CD8-positive, alpha-beta memory T cell (primary cell): Measurements from ENCODE around the gene CELSR2. TPM values are rescaled to one million over a fixed set of nuclear protein-coding genes. Genes with fewer than 3 reads are reported as not detected.

ENCODE experiments used
- CTCF ChIA-PET: fragments of 350-600 bp; sonication (Branson Sonifier 250); formaldehyde crosslinking; loops from one replicate; lab custom pipeline; 2021; ENCODE audit warnings: antibody characterized with exemption; lab: Charles Lee
- POLR2A ChIA-PET: fragments of 350-600 bp; sonication (Branson Sonifier 250); formaldehyde crosslinking; loops from one replicate; lab custom pipeline; 2021; ENCODE audit warnings: antibody characterized with exemption; lab: Charles Lee
- DNase-seq, 5 donors: peaks; one replicate each; pipeline versions ENCODE4 v3.0.0 to v3.0.0-alpha.2; 2020 to 2022; ENCODE audit warnings: mixed read lengths in 1 of 5
- H3K27ac ChIP-seq: one replicate; pipeline ENCODE4 v1.7.0; 2013; ENCODE audit warnings: low read depth, mild to moderate bottlenecking, low read length, moderate library complexity
- H3K27me3 ChIP-seq: 2 replicates; pipeline ENCODE4 v1.7.0; 2013; ENCODE audit warnings: low read length, mild to moderate bottlenecking; ENCODE audit not compliant: insufficient read depth, poor library complexity, severe bottlenecking
- H3K36me3 ChIP-seq: 2 replicates; pipeline ENCODE4 v1.7.0; 2013; ENCODE audit warnings: mild to moderate bottlenecking, low read length, moderate library complexity; ENCODE audit not compliant: insufficient read depth
- H3K4me1 ChIP-seq: 2 replicates; pipeline ENCODE4 v1.7.0; 2013; ENCODE audit warnings: mild to moderate bottlenecking, low read length, moderate library complexity; ENCODE audit not compliant: insufficient read depth
- H3K4me3 ChIP-seq: 2 replicates; pipeline ENCODE4 v1.7.0; 2013; ENCODE audit warnings: mild to moderate bottlenecking, low read length
- H3K9me3 ChIP-seq: 2 replicates; pipeline ENCODE4 v1.7.0; 2013; ENCODE audit warnings: mild to moderate bottlenecking, low read length
- H3K27ac Mint-ChIP-seq, 8 donors: one replicate each; pipeline ENCODE4 v1.8.0; 2020 to 2021; ENCODE audit warnings: mixed read lengths in 8 of 8, mild to moderate bottlenecking in 6 of 8, inconsistent platforms in 3 of 8, moderate library complexity in 3 of 8
- H3K27me3 Mint-ChIP-seq, 2 donors: one replicate each; pipeline ENCODE4 v1.8.0; 2020 to 2021; ENCODE audit warnings: mixed read lengths in 2 of 2, mild to moderate bottlenecking in 1 of 2, moderate library complexity in 1 of 2
- H3K36me3 Mint-ChIP-seq, 3 donors: one replicate each; pipeline ENCODE4 v1.8.0; 2020 to 2021; ENCODE audit warnings: mixed read lengths in 3 of 3, inconsistent platforms in 1 of 3, mild to moderate bottlenecking in 1 of 3
- H3K4me1 Mint-ChIP-seq, 3 donors: one replicate each; pipeline ENCODE4 v1.8.0; 2020 to 2021; ENCODE audit warnings: mixed read lengths in 3 of 3, inconsistent platforms in 1 of 3, mild to moderate bottlenecking in 1 of 3
- H3K4me3 Mint-ChIP-seq, 7 donors: one replicate each; pipeline ENCODE4 v1.8.0; 2020 to 2021; ENCODE audit warnings: mixed read lengths in 7 of 7, mild to moderate bottlenecking in 6 of 7, moderate library complexity in 4 of 7, inconsistent platforms in 2 of 7
- H3K9me3 Mint-ChIP-seq, 5 donors: one replicate each; pipeline ENCODE4 v1.8.0; 2020 to 2022; ENCODE audit warnings: mixed read lengths in 5 of 5, mild to moderate bottlenecking in 3 of 5, moderate library complexity in 2 of 5, inconsistent platforms in 1 of 5
- polyA plus RNA-seq: library from polyadenylated mRNA; unstranded; fragments of 300-500 nt; fragmentation: Illumina TruSeq; gene quantifications from one replicate; pipeline ENCODE4 v1.2.3, GENCODE V29; 2021
- total RNA-seq, 2 experiments: library from RNA; stranded (reverse); gene quantifications; one replicate each; pipeline ENCODE4 v1.2.3, GENCODE V29; 2021

Gene CELSR2
- total and polyA plus RNA-seq, 3 experiments from 2014 or later = 0.77 to 2.8 (median 2.7) TPM

DNA sequence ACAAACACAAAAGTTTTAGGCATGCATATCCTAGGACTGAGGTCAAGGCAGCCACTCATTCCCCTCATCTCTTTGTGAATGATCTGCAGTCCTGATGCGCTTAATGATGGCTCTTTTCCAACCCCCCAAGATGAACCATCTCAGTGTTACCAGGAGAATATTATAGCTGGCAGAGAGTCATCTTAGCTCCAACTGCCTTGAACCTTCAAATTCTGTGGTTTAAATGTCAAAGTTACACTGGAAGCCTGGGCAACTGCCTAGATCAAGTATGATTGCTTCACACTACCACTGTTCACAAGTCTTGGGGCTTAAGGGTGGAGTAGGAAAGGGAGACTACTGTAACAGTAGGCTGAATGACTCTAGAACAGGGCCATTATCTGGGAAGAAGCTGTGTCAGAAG is 65.5 kb downstream of the CELSR2 start:
- peaks cover 5 to 6% of the 10 kb centered on the region in 2 donors for H3K27me3 Mint-ChIP-seq
- H3K4me3 Mint-ChIP-seq = no peak overlapping the region
- H3K9me3 Mint-ChIP-seq = no peaks in the 10 kb centered on the region
- H3K4me1 Mint-ChIP-seq = no peaks in the 10 kb centered on the region
- no peaks in the 10 kb centered on the region for H3K9me3 ChIP-seq
- no peaks in the 10 kb centered on the region for H3K36me3 Mint-ChIP-seq
- no peak for DNase-seq
- ChIA-PET POLR2A (no interaction called here), CTCF (no interaction called here)
- no peaks in the 10 kb centered on the region for H3K27me3 ChIP-seq
- no peaks in the 10 kb centered on the region for H3K4me1 ChIP-seq
- no peak overlapping the region for H3K27ac Mint-ChIP-seq
- no peaks in the 10 kb centered on the region for H3K36me3 ChIP-seq
- no peak overlapping the region for H3K4me3 ChIP-seq
- no peak overlapping the region for H3K27ac ChIP-seq

DNA sequence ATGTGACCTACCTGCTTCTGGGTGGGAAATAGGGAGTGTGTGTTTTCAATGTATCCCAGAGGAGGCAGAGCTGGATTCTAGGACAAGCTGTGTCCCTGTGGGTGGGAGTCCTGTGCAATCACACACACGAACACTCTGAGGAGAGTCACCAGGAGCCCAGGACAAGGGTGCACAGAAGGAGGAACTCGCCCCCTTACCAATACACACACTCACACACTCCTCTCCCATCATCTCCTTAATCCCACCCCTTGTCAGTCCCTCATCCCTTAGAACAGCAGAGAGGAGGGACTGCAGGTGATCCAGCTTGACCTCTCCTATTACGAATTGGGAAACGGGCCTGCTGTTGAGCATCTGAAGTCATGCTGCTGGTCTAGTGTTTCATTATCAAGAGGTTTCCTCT is 65.9 kb downstream of the CELSR2 start:
- POLR2A ChIA-PET = no interaction called here

DNA sequence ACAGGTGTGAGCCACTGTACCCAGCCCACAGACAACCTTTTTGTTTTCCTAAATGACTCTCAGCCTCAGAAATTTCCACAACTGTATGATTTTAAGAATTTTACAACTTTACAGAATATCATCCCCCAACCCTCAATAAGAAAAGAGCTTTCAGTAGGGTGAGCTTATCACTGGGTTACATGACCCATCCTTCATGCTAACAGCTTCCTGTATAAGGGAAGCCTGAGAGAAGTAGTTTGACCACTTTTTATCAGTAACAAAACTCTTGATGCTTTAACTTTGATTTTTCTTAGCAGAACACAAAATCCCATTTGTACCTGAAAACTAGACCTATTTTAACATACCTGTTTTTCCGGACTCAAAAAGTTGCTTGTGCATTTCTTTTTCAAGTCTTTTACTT is 67.2 kb downstream of the CELSR2 start:
- no peaks in the 10 kb centered on the region for H3K36me3 ChIP-seq

More for the DNA sequence above, 65.9 kb downstream of the CELSR2 start:
- Mint-ChIP-seq H3K27me3 (peaks cover under 1 to 4% of the 10 kb centered on the region in 2 donors), H3K4me3 (no peak overlapping the region), H3K9me3 (no peaks in the 10 kb centered on the region), H3K4me1 (no peaks in the 10 kb centered on the region), H3K36me3 (no peaks in the 10 kb centered on the region), H3K27ac (no peak overlapping the region)
- Histone ChIP-seq H3K9me3 (no peaks in the 10 kb centered on the region), H3K27me3 (no peaks in the 10 kb centered on the region), H3K4me3 (no peak overlapping the region), H3K27ac (no peak overlapping the region), H3K4me1 (no peaks in the 10 kb centered on the region), H3K36me3 (no peaks in the 10 kb centered on the region)
- CTCF ChIA-PET = no interaction called here
- DNase-seq = no peak

DNA sequence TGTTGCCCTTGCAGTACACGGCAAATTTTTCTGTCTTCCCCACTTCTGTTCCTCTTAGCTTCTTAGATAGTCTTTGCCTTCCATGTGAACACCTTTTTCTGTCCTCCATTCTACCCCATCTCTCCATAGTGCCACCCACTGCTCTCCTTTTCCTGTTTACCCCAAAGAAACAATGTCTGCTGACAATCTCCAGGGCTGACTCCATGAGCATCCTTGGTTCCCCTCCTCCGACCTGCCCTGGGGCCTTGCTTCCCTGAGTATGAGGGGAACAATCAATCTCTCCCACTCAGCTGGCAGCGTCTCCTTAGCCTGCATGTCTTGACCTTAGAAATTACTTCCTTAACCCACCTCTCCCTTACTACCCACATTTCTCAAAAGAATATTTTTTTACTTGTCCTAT is 69.8 kb downstream of the CELSR2 start:
- Histone ChIP-seq H3K36me3 (no peaks in the 10 kb centered on the region), H3K27me3 (no peaks in the 10 kb centered on the region), H3K4me1 (no peaks in the 10 kb centered on the region), H3K9me3 (no peaks in the 10 kb centered on the region), H3K4me3 (no peak overlapping the region), H3K27ac (no peak overlapping the region)
- Mint-ChIP-seq H3K4me1 (no peaks in the 10 kb centered on the region), H3K27ac (no peak overlapping the region), H3K36me3 (no peaks in the 10 kb centered on the region), H3K27me3 (peaks cover 0 to 4% of the 10 kb centered on the region in 2 donors), H3K9me3 (no peaks in the 10 kb centered on the region), H3K4me3 (no peak overlapping the region)
- ChIA-PET POLR2A (no interaction called here), CTCF (no interaction called here)
- no peak for DNase-seq

More for the DNA sequence above, 67.2 kb downstream of the CELSR2 start:
- ChIA-PET CTCF (no interaction called here), POLR2A (no interaction called here)
- no peak overlapping the region for H3K4me3 ChIP-seq
- peaks cover 0 to 4% of the 10 kb centered on the region in 2 donors for H3K27me3 Mint-ChIP-seq
- no peaks in the 10 kb centered on the region for H3K27me3 ChIP-seq
- H3K4me1 ChIP-seq = no peaks in the 10 kb centered on the region
- no peaks in the 10 kb centered on the region for H3K4me1 Mint-ChIP-seq
- H3K27ac Mint-ChIP-seq = no peak overlapping the region
- H3K27ac ChIP-seq = no peak overlapping the region
- H3K36me3 Mint-ChIP-seq = no peaks in the 10 kb centered on the region
- no peak overlapping the region for H3K4me3 Mint-ChIP-seq
- DNase-seq = no peak
- no peaks in the 10 kb centered on the region for H3K9me3 ChIP-seq
- no peaks in the 10 kb centered on the region for H3K9me3 Mint-ChIP-seq

DNA sequence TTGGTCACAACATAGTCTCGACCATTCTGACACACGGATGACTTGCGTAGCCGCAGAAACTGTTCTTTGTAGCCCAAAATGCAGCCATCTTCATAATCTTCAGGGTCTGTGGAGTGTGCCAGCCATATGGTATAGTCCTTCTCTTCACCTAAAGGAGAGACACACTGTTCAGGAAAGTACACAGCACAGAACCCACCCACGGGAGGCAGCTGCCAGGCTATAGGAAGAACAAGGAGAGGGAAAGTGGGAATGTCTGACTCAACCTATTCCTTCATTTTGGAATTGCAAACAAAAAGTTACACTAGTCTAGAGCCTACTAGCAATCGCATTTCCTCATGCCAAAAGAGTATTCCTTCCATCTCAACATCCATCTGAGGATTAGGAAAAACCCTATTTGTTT is 73.6 kb downstream of the CELSR2 start:
- Histone ChIP-seq H3K27ac (no peak overlapping the region), H3K4me3 (no peak overlapping the region), H3K4me1 (no peaks in the 10 kb centered on the region), H3K36me3 (no peaks in the 10 kb centered on the region), H3K27me3 (no peaks in the 10 kb centered on the region), H3K9me3 (no peaks in the 10 kb centered on the region)
- H3K4me3 Mint-ChIP-seq = no peak overlapping the region
- no peaks in the 10 kb centered on the region for H3K9me3 Mint-ChIP-seq
- no peak for DNase-seq
- peaks cover 0 to 3% (median 0%) of the 10 kb centered on the region in 3 donors for H3K36me3 Mint-ChIP-seq
- no peak overlapping the region for H3K27ac Mint-ChIP-seq
- H3K27me3 Mint-ChIP-seq = peaks cover 0 to 1% of the 10 kb centered on the region in 2 donors
- H3K4me1 Mint-ChIP-seq = no peaks in the 10 kb centered on the region
- ChIA-PET POLR2A (no interaction called here), CTCF (no interaction called here)

Other genes with a start within 250 kb of the CELSR2 start
- 10 to 100 TPM; 14.4 to 15.1 TPM for gene WDR47, start 207.4 kb upstream of the CELSR2 start, total RNA-seq
- 6.2 TPM for gene WDR47, start 207.4 kb upstream of the CELSR2 start, polyA plus RNA-seq
- gene TAF13, start 173.5 kb upstream of the CELSR2 start, total RNA-seq = 10 to 100 TPM; 37.5 to 40.9 TPM
- gene TAF13, start 173.5 kb upstream of the CELSR2 start, polyA plus RNA-seq = 2.3 TPM
- 10 to 100 TPM; 30.3 to 36.6 TPM for gene TMEM167B, start 158.8 kb upstream of the CELSR2 start, total RNA-seq
- gene TMEM167B, start 158.8 kb upstream of the CELSR2 start, polyA plus RNA-seq = 38.2 TPM
- gene ELAPOR1, start 135.4 kb upstream of the CELSR2 start, total RNA-seq = 10 to 100 TPM; 11.3 to 13.9 TPM
- gene ELAPOR1, start 135.4 kb upstream of the CELSR2 start, polyA plus RNA-seq = 15.7 TPM
- 100 to 1,000 TPM; 189 to 195 TPM for gene SARS1, start 35.6 kb upstream of the CELSR2 start, total RNA-seq
- 157 TPM for gene SARS1, start 35.6 kb upstream of the CELSR2 start, polyA plus RNA-seq
- 1 to 10 TPM; 5.4 to 5.8 TPM for gene PSRC1, start 33.6 kb downstream of the CELSR2 start, total RNA-seq
- 0.59 TPM for gene PSRC1, start 33.6 kb downstream of the CELSR2 start, polyA plus RNA-seq
- not detected for gene MYBPHL, start 57.5 kb downstream of the CELSR2 start, total RNA-seq
- not detected for gene MYBPHL, start 57.5 kb downstream of the CELSR2 start, polyA plus RNA-seq
- 1 to 10 TPM; 3.0 to 3.9 TPM for gene SORT1, start 148.4 kb downstream of the CELSR2 start, total RNA-seq
- gene SORT1, start 148.4 kb downstream of the CELSR2 start, polyA plus RNA-seq = 0.16 TPM
- gene PSMA5, start 176.9 kb downstream of the CELSR2 start, total RNA-seq = 100 to 1,000 TPM; 207 to 238 TPM
- 120 TPM for gene PSMA5, start 176.9 kb downstream of the CELSR2 start, polyA plus RNA-seq
- gene SYPL2, start 217.0 kb downstream of the CELSR2 start, total RNA-seq = under 1 TPM in 1 of 2 experiments, not detected in 1; 0.07 TPM
- gene SYPL2, start 217.0 kb downstream of the CELSR2 start, polyA plus RNA-seq = 0.07 TPM
- 10 to 100 TPM; 14.6 to 15.3 TPM for gene ATXN7L2, start 234.4 kb downstream of the CELSR2 start, total RNA-seq
- 8.7 TPM for gene ATXN7L2, start 234.4 kb downstream of the CELSR2 start, polyA plus RNA-seq
- 10 to 100 TPM in 1 of 2 experiments, 1 to 10 TPM in 1; 9.9 to 10.6 TPM for gene CYB561D1, start 244.6 kb downstream of the CELSR2 start, total RNA-seq
- 15.4 TPM for gene CYB561D1, start 244.6 kb downstream of the CELSR2 start, polyA plus RNA-seq